ENCODE results near the gene NUP85. TPM values are rescaled to one million over a fixed set of nuclear protein-coding genes. Genes with fewer than 3 reads are reported as not detected.

Gene NUP85
- total and polyA plus RNA-seq, 2 donors (not counting 3 experiments of a cell fraction or from before 2014, with no cell fraction given) = 105 to 120 TPM

DNA sequence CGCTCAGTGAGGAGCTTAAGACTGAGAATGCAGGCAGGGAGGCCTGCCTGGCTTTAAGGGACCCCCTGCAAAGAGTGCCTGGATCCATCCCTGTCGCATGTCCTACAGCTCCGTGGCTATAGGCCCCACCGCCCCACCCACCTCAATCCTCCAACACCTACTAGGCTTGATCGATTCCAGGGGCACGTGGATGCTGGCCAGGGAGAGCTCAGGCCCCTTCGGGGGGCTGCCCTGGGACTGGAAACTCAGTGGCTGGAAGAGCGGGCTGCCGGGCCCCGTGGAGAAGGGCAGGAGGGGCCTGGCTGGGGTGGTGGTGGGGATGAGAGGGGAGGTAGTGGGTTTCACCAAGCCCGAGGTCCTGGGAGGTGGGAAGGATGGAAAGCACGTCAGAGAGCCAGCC lies 33.7 kb downstream of the NUP85 start:
- no peak overlapping the region for H3K4me3 ChIP-seq (replicated peaks in 1 of 3; ENCODE audit: insufficient read depth in 1 of 3, low read depth in 1 of 3, low read length in 3 of 3)
- H4K20me1 ChIP-seq (replicated peaks; ENCODE audit: control insufficient read depth, extremely low read depth, insufficient read depth, low read length) = no peaks in the 10 kb centered on the region
- no peaks in the 10 kb centered on the region for H3K79me2 ChIP-seq (ENCODE audit: control insufficient read depth, insufficient read depth, low read length)
- H3K9me3 ChIP-seq (replicated peaks; ENCODE audit: control insufficient read depth, insufficient read depth, low read length) = no peaks in the 10 kb centered on the region
- no peak for TF ChIP-seq POLR2A (IDR thresholded peaks at IDR 0.05; ENCODE audit: low read depth, low read length)
- TF ChIP-seq, protein P1, sequence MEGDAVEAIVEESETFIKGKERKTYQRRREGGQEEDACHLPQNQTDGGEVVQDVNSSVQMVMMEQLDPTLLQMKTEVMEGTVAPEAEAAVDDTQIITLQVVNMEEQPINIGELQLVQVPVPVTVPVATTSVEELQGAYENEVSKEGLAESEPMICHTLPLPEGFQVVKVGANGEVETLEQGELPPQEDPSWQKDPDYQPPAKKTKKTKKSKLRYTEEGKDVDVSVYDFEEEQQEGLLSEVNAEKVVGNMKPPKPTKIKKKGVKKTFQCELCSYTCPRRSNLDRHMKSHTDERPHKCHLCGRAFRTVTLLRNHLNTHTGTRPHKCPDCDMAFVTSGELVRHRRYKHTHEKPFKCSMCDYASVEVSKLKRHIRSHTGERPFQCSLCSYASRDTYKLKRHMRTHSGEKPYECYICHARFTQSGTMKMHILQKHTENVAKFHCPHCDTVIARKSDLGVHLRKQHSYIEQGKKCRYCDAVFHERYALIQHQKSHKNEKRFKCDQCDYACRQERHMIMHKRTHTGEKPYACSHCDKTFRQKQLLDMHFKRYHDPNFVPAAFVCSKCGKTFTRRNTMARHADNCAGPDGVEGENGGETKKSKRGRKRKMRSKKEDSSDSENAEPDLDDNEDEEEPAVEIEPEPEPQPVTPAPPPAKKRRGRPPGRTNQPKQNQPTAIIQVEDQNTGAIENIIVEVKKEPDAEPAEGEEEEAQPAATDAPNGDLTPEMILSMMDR (IDR thresholded peaks at IDR 0.05; ENCODE audit: extremely low read depth in 1 of 2, insufficient read depth in 1 of 2, low read depth in 1 of 2, low read length in 2 of 2) = no peak
- TF ChIP-seq, protein P2, sequence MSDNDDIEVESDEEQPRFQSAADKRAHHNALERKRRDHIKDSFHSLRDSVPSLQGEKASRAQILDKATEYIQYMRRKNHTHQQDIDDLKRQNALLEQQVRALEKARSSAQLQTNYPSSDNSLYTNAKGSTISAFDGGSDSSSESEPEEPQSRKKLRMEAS (IDR thresholded peaks at IDR 0.05; ENCODE audit: insufficient read depth, insufficient read length) = no peak
- no peak for TF ChIP-seq EZH2 (IDR thresholded peaks at IDR 0.05; ENCODE audit: borderline replicate concordance, low read depth, low read length, severe bottlenecking)
- TF ChIP-seq MYC (IDR thresholded peaks at IDR 0.05; ENCODE audit: low read depth, low read length) = no peak
- dilution Hi-C loops (cut with MboI; ENCODE audit: extremely low pct_ligation_motif_present, low sequenced_read_pairs) (no loop called here), intact Hi-C loops (cut with micrococcal nuclease) (no loop called here)
- BruUV-seq (replicated peaks) = no TSS peak
- CTCF ChIA-PET = interaction anchor here (0.8 to 7.6 kb wide), 14 partner anchors 10 to 277 kb away, joined by 3 to 91 read pairs (median 6); partner anchors contain the start of gene MIF4GD
- H2AFZ ChIP-seq (ENCODE audit: low read depth, low read length) = no peak overlapping the region
- H3K4me1 ChIP-seq (ENCODE audit: control insufficient read depth, extremely low read depth, insufficient read depth, low read length) = no peaks in the 10 kb centered on the region
- H3K27me3 ChIP-seq (ENCODE audit: control insufficient read depth in 2 of 2, insufficient read depth in 2 of 2, low read length in 2 of 2) = no peaks in the 10 kb centered on the region
- no peak for DNase-seq (ENCODE audit: low read depth, low spot score)
- POLR2A ChIA-PET = interaction anchor here (0.5 to 1.3 kb wide), 2 partner anchors 14 to 32 kb away, joined by 3 to 4 read pairs; partner anchors contain the start of gene MIF4GD
- no peak overlapping the region for H3K27ac ChIP-seq (ENCODE audit: insufficient read depth, low read depth, low read length)
- no peak overlapping the region for H3K4me2 ChIP-seq (ENCODE audit: insufficient read depth, low read length)
- H3K9ac ChIP-seq (replicated peaks; ENCODE audit: extremely low read depth, insufficient read depth, low read length) = no peak overlapping the region
- no peaks in the 10 kb centered on the region for H3K9me1 ChIP-seq (replicated peaks; ENCODE audit: control insufficient read depth, extremely low read depth, insufficient read depth, low read length)
- H3K36me3 ChIP-seq (ENCODE audit: control insufficient read depth in 2 of 2, extremely low read depth in 1 of 2, insufficient read depth in 2 of 2, low read length in 2 of 2) = peaks cover 11 to 56% of the 10 kb centered on the region in 2 experiments
- no peak for FAIRE-seq
